Measurements from ENCODE around the gene AADACL4. TPM values are rescaled to one million over a fixed set of nuclear protein-coding genes. Genes with fewer than 3 reads are reported as not detected.
"Not testable (repeated sequence)": the region's sequence is repeated elsewhere in the genome, so short reads cannot be mapped to it uniquely, and the experiment has no call there.

Gene AADACL4
- total RNA-seq, 1 experiment from 2014 or later: not detected

DNA sequence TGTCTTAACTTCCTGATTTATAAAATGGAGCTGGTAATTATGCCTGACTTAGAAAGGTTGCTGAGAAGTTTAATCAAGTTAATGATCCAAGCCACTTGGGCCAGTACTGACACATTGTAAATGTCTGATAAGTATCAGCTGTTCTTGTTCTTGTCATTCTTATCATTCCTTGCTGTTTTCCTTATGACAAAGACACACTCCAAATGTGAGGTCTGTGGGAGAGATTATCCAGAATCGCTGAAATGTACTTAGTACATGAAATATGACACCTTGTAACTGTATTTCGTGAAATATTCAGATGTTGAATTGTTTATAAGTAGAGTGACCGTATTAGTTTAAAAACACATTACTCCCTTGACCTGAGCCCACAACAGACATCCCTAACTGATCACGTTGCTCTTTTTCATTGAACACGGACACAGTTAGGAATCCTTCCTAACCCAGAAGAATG lies 6.1 kb downstream of the AADACL4 start:
- DNase-seq: no peak
- no peaks in the 10 kb centered on the region for H3K36me3 ChIP-seq
- no peaks in the 10 kb centered on the region for H3K9me3 ChIP-seq (replicated peaks)
- H3K27me3 ChIP-seq: no peaks in the 10 kb centered on the region
- H3K27ac ChIP-seq: no peak overlapping the region
- H3K4me1 ChIP-seq: peaks cover 11% of the 10 kb centered on the region; the same call in 1 of the 2 replicates
- no peak overlapping the region for H3K4me3 ChIP-seq

DNA sequence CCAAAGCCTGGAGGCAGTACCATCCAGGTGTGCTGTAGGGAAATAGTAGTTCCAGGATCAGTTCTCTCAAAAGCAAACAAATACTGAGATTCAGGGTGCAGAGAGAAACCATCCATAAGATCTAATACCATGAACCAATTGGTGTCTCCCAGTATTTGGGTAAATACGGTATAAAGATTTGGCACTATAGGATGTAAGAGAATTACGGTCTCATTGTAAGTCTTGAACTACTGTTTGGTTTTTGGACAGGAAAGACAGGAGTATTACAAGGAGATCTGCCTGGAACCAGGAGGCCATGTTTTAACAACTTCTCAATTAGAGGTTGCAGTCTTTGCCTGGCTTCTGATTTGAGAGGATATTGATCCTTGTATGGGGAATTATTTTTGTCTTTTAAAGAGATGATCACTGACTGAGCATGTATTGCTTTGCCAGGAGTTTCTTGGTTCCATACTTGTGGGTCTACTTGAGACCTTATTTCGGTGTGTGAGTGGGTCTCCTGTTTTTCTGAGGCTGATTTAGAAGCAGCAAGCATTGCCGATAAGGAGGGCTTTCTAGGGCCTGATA lies 10.2 kb downstream of the AADACL4 start:
- H3K36me3 ChIP-seq: no peaks in the 10 kb centered on the region
- DNase-seq: peak in 1 of 2 experiments; percentile 38

DNA sequence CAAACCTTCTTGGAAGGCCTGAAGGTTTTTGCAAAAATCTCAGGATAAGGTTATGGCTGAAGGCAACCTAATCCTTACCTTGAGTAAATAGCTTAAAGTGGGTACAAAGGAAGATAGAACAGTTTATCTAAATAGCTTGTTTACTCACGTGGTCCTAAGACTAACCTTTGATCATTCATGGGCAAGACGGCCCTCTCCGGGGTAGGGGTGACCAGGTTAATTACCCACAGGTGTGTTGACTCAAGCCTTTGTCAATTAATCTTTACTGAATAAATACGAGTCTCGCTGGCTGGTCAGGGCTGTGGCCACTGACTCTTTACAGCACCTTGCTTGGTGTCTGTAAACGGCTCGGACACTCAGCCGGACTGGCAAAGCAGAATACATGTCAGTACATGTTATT lies 10.8 kb downstream of the AADACL4 start:
- no peaks in the 10 kb centered on the region for H3K9me3 ChIP-seq (replicated peaks)
- H3K36me3 ChIP-seq: no peaks in the 10 kb centered on the region
- no peak overlapping the region for H3K27ac ChIP-seq
- no peak for DNase-seq
- no peak overlapping the region for H3K4me3 ChIP-seq
- no peaks in the 10 kb centered on the region for H3K27me3 ChIP-seq
- peaks cover 11% of the 10 kb centered on the region; the same call in 1 of the 2 replicates for H3K4me1 ChIP-seq

More for the DNA sequence above, 10.2 kb downstream of the AADACL4 start:
- H3K9me3 ChIP-seq (replicated peaks): no peaks in the 10 kb centered on the region
- no peaks in the 10 kb centered on the region for H3K27me3 ChIP-seq
- peaks cover 11% of the 10 kb centered on the region; the same call in 1 of the 2 replicates for H3K4me1 ChIP-seq
- H3K4me3 ChIP-seq: no peak overlapping the region
- H3K27ac ChIP-seq: no peak overlapping the region

DNA sequence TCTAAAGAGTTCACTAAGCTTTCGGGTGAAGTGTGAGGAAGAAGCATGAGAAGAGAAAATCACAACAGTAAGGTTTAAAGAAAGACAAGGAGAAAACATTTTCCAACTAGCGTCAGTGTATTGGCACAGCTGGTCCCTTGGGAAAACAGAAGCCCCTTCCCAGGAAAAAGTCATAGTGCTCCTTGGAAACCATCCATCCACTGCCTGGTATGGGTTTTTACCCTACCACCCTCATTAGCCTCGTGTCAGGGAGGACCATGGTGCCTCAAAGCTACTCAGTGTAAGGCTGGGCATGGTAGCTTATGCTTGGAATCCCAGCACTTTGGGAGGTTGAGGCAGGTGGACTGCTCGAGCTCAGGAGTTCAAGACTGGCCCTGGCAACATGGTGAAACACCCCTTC lies 12.7 kb downstream of the AADACL4 start:
- no peaks in the 10 kb centered on the region for H3K36me3 ChIP-seq
- no peaks in the 10 kb centered on the region for H3K27me3 ChIP-seq
- H3K4me1 ChIP-seq: no peaks in the 10 kb centered on the region
- H3K9me3 ChIP-seq (replicated peaks): no peaks in the 10 kb centered on the region
- no peak overlapping the region for H3K4me3 ChIP-seq
- H3K27ac ChIP-seq: no peak overlapping the region
- no peak for DNase-seq

DNA sequence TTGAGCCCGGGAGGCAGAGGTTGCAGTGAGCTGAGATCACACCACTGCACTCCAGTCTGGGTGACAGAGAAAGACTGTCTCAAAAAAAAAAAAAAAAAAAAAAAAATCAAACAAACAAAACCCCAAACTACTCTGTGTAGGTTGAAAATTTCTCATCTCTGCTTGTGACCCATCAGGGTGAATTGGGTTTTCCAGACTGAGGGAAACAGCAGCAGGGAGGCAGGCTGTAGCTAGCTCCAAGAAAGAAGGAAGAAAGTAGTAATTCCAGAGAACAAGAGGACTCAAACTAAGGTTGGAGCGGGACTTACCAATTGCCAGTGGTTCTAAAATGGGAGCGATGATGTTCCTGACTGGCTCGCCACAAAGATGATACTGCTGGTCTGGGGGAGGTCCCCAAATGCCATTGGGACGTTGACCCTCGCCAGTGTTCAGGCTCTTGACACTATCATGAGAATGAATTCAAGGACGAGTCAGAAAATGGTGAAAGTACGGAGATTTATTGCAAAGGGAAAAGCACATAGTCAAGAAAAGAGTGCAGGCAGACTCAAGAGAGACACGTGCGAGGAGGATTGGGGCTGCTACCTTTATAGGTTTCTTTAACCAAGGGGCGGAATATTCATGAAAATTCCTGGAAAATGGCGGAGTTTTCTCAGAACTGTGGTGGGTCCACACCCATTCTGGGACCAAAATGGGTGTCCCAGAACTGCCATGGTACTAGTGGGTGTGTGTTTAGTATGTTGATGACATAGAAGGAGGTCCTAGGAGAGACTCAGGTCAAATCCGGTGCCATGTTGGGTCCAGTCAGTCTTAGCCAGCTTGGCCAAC lies 13.4 kb downstream of the AADACL4 start:
- Histone ChIP-seq H3K4me1 (no peaks in the 10 kb centered on the region), H3K27me3 (no peaks in the 10 kb centered on the region), H3K9me3 (replicated peaks) (no peaks in the 10 kb centered on the region), H3K4me3 (no peak overlapping the region), H3K27ac (no peak overlapping the region), H3K36me3 (no peaks in the 10 kb centered on the region)
- DNase-seq: no peak

DNA sequence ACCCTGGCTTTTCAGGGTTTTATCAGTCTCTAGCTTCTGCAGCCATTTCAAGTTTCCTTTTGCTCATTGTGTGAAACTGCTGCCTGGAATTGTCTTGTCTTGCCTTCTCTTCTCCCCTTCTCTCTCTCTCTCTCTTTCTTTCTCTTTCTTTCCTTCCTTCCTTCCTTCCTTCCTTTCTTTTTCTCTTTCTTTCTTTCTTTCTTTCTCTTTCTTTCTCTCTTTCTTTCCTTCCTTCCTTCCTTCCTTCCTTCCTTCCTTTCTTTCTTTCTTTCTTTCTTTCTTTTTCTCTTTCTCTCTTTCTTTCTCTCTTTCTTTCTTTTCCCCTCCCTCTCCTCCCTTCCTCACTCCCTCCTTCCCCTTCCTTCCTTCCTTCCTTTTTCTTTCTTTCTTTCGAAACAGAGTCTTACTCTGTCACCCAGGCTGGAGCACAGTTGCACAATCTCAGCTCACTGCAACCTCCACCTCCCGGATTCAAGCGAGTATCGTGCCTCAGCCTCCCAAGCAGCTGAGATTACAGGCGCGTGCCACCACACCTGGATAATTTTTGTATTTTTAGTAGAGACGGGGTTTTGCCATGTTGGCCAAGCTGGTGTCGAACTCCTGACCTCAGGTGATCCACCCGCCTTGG lies 14.1 kb downstream of the AADACL4 start:
- not testable (repeated sequence) for H3K9me3 ChIP-seq (replicated peaks); H3K27me3 ChIP-seq; H3K4me3 ChIP-seq; H3K36me3 ChIP-seq; H3K4me1 ChIP-seq; DNase-seq; H3K27ac ChIP-seq

DNA sequence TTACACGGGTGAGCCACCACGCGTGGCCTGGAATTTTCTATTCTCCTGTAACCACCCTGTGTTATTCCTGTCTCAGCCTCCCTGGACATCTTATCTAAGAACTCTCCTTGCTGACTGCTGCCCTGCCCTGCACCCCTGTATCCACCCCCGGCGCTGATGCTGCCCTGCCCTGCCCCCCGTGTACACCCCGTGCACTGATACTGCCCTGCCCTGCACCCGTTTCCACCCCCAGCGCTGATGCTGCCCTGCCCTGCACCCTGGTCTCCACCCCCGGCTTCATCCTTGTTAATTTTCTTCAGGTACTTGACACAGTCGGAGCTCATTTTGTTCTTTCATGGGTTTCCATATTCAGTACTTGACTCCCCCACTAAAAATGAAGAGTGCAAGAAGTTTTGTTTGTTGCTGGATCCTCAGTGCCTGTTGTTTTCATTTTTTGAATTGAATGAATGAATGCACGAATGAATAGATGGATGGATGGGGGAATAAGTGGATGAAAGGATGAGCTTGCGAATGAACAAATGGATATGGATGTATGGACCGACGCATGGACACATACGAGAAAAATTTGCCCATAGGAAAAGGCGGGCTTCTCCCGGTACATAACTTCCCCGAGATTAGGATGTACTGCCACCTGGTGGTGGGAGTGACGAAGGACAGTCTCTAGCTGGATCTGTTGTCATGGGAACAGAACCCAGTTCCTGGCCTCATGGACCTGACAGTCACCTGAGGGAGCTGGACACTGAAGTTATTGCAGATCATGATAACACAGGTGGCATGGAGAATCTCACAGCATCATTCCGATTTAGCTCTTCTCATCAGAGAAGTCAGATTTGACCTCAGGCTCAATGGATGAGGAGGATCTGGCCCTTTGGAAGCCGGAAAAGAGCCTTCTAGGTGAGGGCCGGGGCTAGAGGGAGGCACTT lies 14.9 kb downstream of the AADACL4 start:
- H3K27ac ChIP-seq: no peak overlapping the region
- H3K36me3 ChIP-seq: no peaks in the 10 kb centered on the region
- no peak overlapping the region for H3K4me3 ChIP-seq
- no peaks in the 10 kb centered on the region for H3K27me3 ChIP-seq
- DNase-seq: peak; percentile 79 to 93
- H3K9me3 ChIP-seq (replicated peaks): no peaks in the 10 kb centered on the region
- H3K4me1 ChIP-seq: no peaks in the 10 kb centered on the region

DNA sequence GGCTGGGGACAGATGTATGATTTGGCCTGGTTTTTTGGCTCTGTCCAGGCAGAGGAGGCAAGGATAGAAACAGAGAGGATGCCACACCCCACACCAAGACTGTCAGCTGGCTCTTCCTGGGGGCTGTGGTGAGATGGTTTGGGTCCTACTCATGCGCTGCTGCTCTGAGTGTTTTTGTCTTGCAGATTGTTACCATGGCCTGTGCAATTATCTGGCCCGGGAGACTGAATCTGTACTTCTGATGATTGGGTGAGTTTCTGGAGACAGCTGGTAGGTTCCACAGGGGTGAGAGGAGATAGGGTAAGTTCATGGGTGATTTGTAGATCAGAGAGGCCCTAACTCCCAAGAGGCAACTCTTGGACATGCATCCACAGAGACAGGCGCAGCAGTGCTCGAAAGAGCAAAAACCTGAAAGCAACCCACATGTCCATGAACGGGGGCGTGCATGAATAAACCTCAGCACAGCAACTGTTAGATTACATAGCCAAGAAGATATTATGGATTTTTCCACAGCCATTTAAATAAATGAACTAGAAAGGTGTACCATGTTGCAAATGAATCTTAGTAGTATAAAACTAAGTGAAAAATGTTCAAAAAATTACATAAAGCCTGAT lies 17.8 kb downstream of the AADACL4 start:
- Histone ChIP-seq H3K36me3 (no peaks in the 10 kb centered on the region), H3K27ac (no peak overlapping the region), H3K4me3 (no peak overlapping the region), H3K4me1 (no peaks in the 10 kb centered on the region), H3K9me3 (replicated peaks) (no peaks in the 10 kb centered on the region), H3K27me3 (no peaks in the 10 kb centered on the region)
- peak in 1 of 2 experiments; percentile 22 for DNase-seq

DNA sequence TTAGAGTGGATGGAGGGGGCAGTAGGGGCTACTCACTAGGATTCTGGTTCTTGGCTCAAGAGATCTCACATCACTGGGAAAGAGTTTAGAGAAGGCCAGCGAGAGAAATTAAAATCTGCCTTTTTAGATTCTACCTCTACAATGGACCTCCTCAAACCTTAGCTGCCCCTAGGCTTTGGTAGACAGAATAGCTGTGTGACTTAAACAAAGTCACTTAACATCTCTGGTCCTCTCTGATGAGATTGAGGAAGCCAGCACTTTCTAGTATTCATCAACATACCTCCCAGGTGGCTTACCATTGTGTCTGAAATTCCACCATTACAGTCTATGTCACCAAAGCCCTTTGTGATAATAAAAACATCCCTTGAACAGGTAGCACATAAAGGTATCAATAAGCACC lies 18.7 kb downstream of the AADACL4 start:
- H3K9me3 ChIP-seq (replicated peaks): no peaks in the 10 kb centered on the region
- H3K4me1 ChIP-seq: no peaks in the 10 kb centered on the region
- no peak overlapping the region for H3K4me3 ChIP-seq
- H3K36me3 ChIP-seq: no peaks in the 10 kb centered on the region
- DNase-seq: no peak
- no peaks in the 10 kb centered on the region for H3K27me3 ChIP-seq
- H3K27ac ChIP-seq: no peak overlapping the region

DNA sequence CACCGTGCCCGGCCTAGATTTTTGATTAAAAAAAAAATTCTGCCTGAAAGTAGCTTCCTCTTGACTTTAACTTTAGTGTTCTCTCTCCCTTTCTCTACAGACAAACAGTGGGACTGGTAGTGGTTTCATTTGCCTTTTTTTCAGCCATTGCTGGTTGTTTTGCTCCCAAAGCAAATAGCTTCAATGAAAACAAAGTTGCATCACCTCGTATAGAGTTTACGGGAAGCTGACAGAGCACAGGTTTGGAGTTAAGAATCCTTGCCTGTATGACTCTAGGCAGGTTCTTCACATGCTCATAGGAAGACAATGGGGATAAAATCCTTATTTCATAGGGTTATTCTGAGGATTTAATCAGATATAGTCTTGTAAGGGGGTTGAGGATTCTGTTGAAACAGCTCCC lies 21.6 kb downstream of the AADACL4 start:
- Histone ChIP-seq H3K4me3 (no peak overlapping the region), H3K9me3 (replicated peaks) (peaks cover 4% of the 10 kb centered on the region; the same call in 1 of the 2 replicates), H3K4me1 (peaks cover 7% of the 10 kb centered on the region), H3K36me3 (no peaks in the 10 kb centered on the region), H3K27me3 (no peaks in the 10 kb centered on the region), H3K27ac (no peak overlapping the region)
- no peak for DNase-seq

DNA sequence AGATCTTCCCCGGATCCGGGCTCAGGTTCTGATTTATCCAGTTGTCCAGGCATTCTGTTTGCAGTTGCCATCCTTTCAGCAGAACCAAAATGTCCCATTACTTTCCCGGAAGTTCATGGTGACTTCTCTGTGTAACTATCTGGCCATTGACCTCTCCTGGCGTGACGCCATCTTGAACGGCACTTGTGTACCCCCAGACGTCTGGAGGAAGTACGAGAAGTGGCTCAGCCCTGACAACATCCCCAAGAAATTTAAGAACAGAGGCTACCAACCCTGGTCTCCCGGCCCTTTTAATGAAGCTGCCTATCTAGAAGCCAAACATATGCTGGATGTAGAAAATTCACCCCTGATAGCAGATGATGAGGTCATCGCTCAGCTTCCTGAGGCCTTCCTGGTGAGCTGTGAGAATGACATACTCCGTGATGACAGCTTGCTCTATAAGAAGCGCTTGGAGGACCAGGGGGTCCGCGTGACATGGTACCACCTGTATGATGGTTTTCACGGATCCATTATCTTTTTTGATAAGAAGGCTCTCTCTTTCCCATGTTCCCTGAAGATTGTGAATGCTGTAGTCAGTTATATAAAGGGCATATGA lies 22.4 kb downstream of the AADACL4 start:
- Histone ChIP-seq H3K4me1 (peaks cover 7% of the 10 kb centered on the region), H3K36me3 (no peaks in the 10 kb centered on the region)

DNA sequence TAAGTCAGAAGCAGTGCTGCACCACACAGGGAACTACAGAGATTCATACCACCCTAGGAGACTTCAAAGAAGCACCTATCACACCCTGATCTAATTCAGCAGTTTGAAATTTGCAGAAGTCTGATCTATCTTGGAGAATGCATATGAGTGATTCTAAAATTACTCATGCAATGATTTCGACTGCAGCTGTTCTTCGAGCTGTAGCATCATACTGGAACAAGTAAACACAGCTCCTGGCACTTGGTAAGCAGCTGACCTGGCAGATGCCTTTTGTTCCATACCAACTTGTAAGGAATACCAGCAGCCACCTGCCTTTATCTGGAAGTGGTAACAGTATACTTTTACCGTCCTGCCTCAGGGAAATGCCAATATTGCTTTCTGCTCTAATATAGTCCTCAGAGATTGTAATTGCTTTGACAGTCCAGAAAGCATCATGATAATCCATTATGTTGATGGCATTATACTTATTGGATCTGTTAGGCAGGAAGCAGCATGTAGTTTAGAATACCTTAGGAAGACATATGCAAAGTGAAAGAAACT lies 25.7 kb downstream of the AADACL4 start:
- no peak overlapping the region for H3K27ac ChIP-seq

More for the DNA sequence above, 22.4 kb downstream of the AADACL4 start:
- Histone ChIP-seq H3K4me3 (no peak overlapping the region), H3K27me3 (no peaks in the 10 kb centered on the region), H3K27ac (no peak overlapping the region), H3K9me3 (replicated peaks) (peaks cover 4% of the 10 kb centered on the region; the same call in 1 of the 2 replicates)
- DNase-seq: no peak

DNA sequence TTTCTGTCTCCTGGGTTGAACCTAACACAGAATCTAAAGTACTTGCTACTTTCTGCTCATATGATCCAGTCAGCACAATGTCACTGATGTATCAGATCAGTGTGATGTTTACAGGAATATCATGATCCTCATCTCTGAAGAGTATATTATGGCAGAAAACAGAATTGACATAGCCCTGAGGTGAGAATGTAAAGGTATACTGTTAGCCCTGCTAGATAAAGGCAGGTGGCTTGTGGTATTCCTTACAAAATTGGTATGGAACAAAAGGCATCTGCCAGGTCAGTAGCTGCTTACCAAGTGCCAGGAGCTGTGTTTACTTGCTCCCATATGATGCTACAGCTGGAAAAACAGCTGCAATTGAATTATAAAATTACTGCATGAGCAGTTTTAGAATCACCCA lies 30.5 kb downstream of the AADACL4 start:
- H3K27ac ChIP-seq: no peak overlapping the region
- no peak overlapping the region for H3K4me3 ChIP-seq
- no peaks in the 10 kb centered on the region for H3K9me3 ChIP-seq (replicated peaks)
- no peaks in the 10 kb centered on the region for H3K36me3 ChIP-seq
- H3K4me1 ChIP-seq: peaks cover 4% of the 10 kb centered on the region
- no peak for DNase-seq
- no peaks in the 10 kb centered on the region for H3K27me3 ChIP-seq

More for the DNA sequence above, 25.7 kb downstream of the AADACL4 start:
- no peaks in the 10 kb centered on the region for H3K36me3 ChIP-seq
- H3K4me3 ChIP-seq: no peak overlapping the region
- peaks cover 4% of the 10 kb centered on the region; the same call in 1 of the 2 replicates for H3K9me3 ChIP-seq (replicated peaks)
- no peaks in the 10 kb centered on the region for H3K27me3 ChIP-seq
- peaks cover 7% of the 10 kb centered on the region for H3K4me1 ChIP-seq
- DNase-seq: peak; percentile 27 to 47
